HepG2 (cell line): Measurements from ENCODE around the gene NSUN2. TPM values are rescaled to one million over a fixed set of nuclear protein-coding genes. Genes with fewer than 3 reads are reported as not detected.

Source experiments
- ATAC-seq: fragments of 200-7000 bp; cut with Tn5 transposase; 3 replicates; pipeline ENCODE4 v1.9.1; 2020; ENCODE audit warnings: mild to moderate bottlenecking, moderate library complexity
- BruUV-seq: library from RNA; stranded (reverse); fragments of 400-500 nt; replicated peaks from 2 replicates; lab custom pipeline; 2021; lab: Mats Ljungman, UMichigan
- CTCF ChIA-PET: fragments of 300-600 bp; formaldehyde crosslinking; extraction: SDS; loops from one replicate; lab custom pipeline; 2021; ENCODE audit warnings: low total read pairs, inconsistent platforms, low intra/inter-chr PET ratio; lab: Yijun Ruan, JAX
- POLR2A ChIA-PET: fragments of 350-600 bp; sonication (Branson Sonifier 250); formaldehyde crosslinking; loops from one replicate; lab custom pipeline; 2020; ENCODE audit warnings: antibody characterized with exemption, inconsistent platforms; lab: Yijun Ruan, JAX
- DNase-seq: peaks from one replicate; pipeline ENCODE4 v3.0.0-alpha.2; 2015; ENCODE audit warnings: low spot score
- FAIRE-seq: peaks from 3 replicates; lab custom pipeline; 2011; peaks lifted over from hg19 to GRCh38; lab: Jason Lieb, UNC
- H2AFZ ChIP-seq: one replicate; pipeline ENCODE4 v1.6.1; 2011; ENCODE audit warnings: low read length, inconsistent platforms
- H3K27ac ChIP-seq: fragments of 300-600 bp; 3 replicates; pipeline ENCODE4 v1.8.0; 2011; ENCODE audit warnings: mixed run types, mild to moderate bottlenecking, mixed read lengths, low read length, inconsistent platforms; ENCODE audit not compliant: insufficient read depth; ENCODE audit errors: extremely low read length
- H3K27me3 ChIP-seq, 2 experiments: fragments of 200-600 bp in 1 of 2; 2 replicates in 1 of 2; 3 replicates in 1 of 2; pipeline versions ENCODE4 v1.6.0 to v1.8.0; 2011; ENCODE audit warnings: low read length in 2 of 2, mild to moderate bottlenecking in 2 of 2, moderate library complexity in 2 of 2, inconsistent platforms in 1 of 2; ENCODE audit not compliant: insufficient read depth in 2 of 2, control insufficient read depth in 1 of 2
- H3K36me3 ChIP-seq, 2 experiments: fragments of 200-600 bp in 1 of 2; replicated peaks in 1 of 2; 2 replicates in 1 of 2; 3 replicates in 1 of 2; pipeline versions ENCODE4 v1.5.1 to v1.8.0; 2011; ENCODE audit warnings: low read length in 2 of 2, inconsistent platforms in 1 of 2; ENCODE audit not compliant: insufficient read depth in 2 of 2, control insufficient read depth in 1 of 2
- H3K4me1 ChIP-seq: 2 replicates; pipeline ENCODE4 v1.5.1; 2012; ENCODE audit warnings: low read length, inconsistent platforms; ENCODE audit not compliant: insufficient read depth
- H3K4me2 ChIP-seq: 2 replicates; pipeline ENCODE4 v1.6.0; 2011; ENCODE audit warnings: low read depth, low read length, inconsistent platforms
- H3K4me3 ChIP-seq, 3 experiments: fragments of 200-600 bp in 1 of 3; sonication (generic), shearing (Covaris generic) in 1 of 3; replicated peaks in 1 of 3; 2 replicates each; pipeline ENCODE4 v1.5.1; 2011 to 2016; ENCODE audit warnings: low read length in 3 of 3, inconsistent platforms in 2 of 3, low read depth in 2 of 3, mild to moderate bottlenecking in 2 of 3, control low read depth in 1 of 3, mixed read lengths in 1 of 3; ENCODE audit not compliant: insufficient read depth in 1 of 3
- H3K79me2 ChIP-seq: one replicate; pipeline ENCODE4 v1.6.1; 2011; ENCODE audit warnings: low read length, inconsistent platforms; ENCODE audit not compliant: insufficient read depth
- H3K9ac ChIP-seq: 2 replicates; pipeline ENCODE4 v1.6.0; 2011; ENCODE audit warnings: mild to moderate bottlenecking, low read depth, low read length, inconsistent platforms; ENCODE audit not compliant: insufficient read depth
- H3K9me3 ChIP-seq: 2 replicates; pipeline ENCODE4 v1.5.1; 2012; ENCODE audit warnings: mild to moderate bottlenecking, low read length
- H4K20me1 ChIP-seq: 2 replicates; pipeline ENCODE4 v1.6.0; 2011; ENCODE audit warnings: inconsistent platforms, mild to moderate bottlenecking, low read length, moderate library complexity; ENCODE audit not compliant: insufficient read depth
- BHLHE40 ChIP-seq: IDR thresholded peaks from 2 replicates; pipeline ENCODE4 v1.6.1; 2011; ENCODE audit warnings: low read length, improper control_type of control experiment
- CENPX ChIP-seq: sonication (generic); formaldehyde crosslinking; IDR thresholded peaks from 2 replicates; pipeline ENCODE4 v1.9.0; 2021; ENCODE audit warnings: mild to moderate bottlenecking, missing genetic modification reagents, moderate library complexity
- E2F1 ChIP-seq: sonication (generic); formaldehyde crosslinking; IDR thresholded peaks from 2 replicates; pipeline ENCODE4 v1.5.0; 2020; ENCODE audit warnings: missing genetic modification reagents
- JUND ChIP-seq: sonication (generic); formaldehyde crosslinking; IDR thresholded peaks from 2 replicates; pipeline ENCODE4 v1.8.0; 2022; ENCODE audit warnings: mild to moderate bottlenecking, missing genetic modification reagents
- NKX3-1 ChIP-seq: sonication (generic); formaldehyde crosslinking; IDR thresholded peaks from 2 replicates; pipeline ENCODE4 v1.5.0; 2020; ENCODE audit warnings: missing genetic modification reagents
- SCMH1 ChIP-seq: sonication (generic); formaldehyde crosslinking; IDR thresholded peaks from 2 replicates; pipeline ENCODE4 v1.9.0; 2021; ENCODE audit warnings: missing genetic modification reagents, mild to moderate bottlenecking, borderline replicate concordance
- SUZ12 ChIP-seq: fragments of 150-350 bp; IDR thresholded peaks from 2 replicates; pipeline ENCODE4 v1.6.1; 2014; ENCODE audit warnings: low read depth, low read length
- ZFP91 ChIP-seq: sonication (generic); formaldehyde crosslinking; IDR thresholded peaks from 2 replicates; pipeline ENCODE4 v1.9.0; 2022; ENCODE audit warnings: missing genetic modification reagents, mild to moderate bottlenecking, borderline replicate concordance
- ZNF12 ChIP-seq: sonication (generic); formaldehyde crosslinking; IDR thresholded peaks from 2 replicates; pipeline ENCODE4 v1.5.0; 2020; ENCODE audit warnings: missing genetic modification reagents
- ZNF274 ChIP-seq: sonication (generic); formaldehyde crosslinking; IDR thresholded peaks from 2 replicates; pipeline ENCODE4 v1.5.1; 2020; ENCODE audit warnings: mild to moderate bottlenecking, missing genetic modification reagents
- ZNF326 ChIP-seq: sonication (generic); formaldehyde crosslinking; IDR thresholded peaks from 2 replicates; pipeline ENCODE4 v1.4.0; 2020; ENCODE audit warnings: missing genetic modification reagents, borderline replicate concordance
- ZNF354B ChIP-seq: sonication (generic); formaldehyde crosslinking; IDR thresholded peaks from 2 replicates; pipeline ENCODE4 v1.8.0; 2022; ENCODE audit warnings: mild to moderate bottlenecking, missing genetic modification reagents
- ZNF558 ChIP-seq: sonication (generic); formaldehyde crosslinking; IDR thresholded peaks from 2 replicates; pipeline ENCODE4 v1.9.0; 2022; ENCODE audit warnings: mild to moderate bottlenecking, missing genetic modification reagents, borderline replicate concordance
- ZNF572 ChIP-seq: sonication (generic); formaldehyde crosslinking; IDR thresholded peaks from 2 replicates; pipeline ENCODE4 v1.5.1; 2020; ENCODE audit warnings: mild to moderate bottlenecking, missing genetic modification reagents
- ZNF598 ChIP-seq: sonication (generic); formaldehyde crosslinking; IDR thresholded peaks from 2 replicates; pipeline ENCODE4 v1.5.1; 2020; ENCODE audit warnings: mild to moderate bottlenecking, missing genetic modification reagents, borderline replicate concordance
- ZNF615 ChIP-seq: sonication (generic); formaldehyde crosslinking; IDR thresholded peaks from 2 replicates; pipeline ENCODE4 v1.5.0; 2020; ENCODE audit warnings: mild to moderate bottlenecking, missing genetic modification reagents, borderline replicate concordance
- ZNF670 ChIP-seq: sonication (generic); formaldehyde crosslinking; IDR thresholded peaks from 2 replicates; pipeline ENCODE4 v1.8.0; 2022; ENCODE audit warnings: mild to moderate bottlenecking, missing genetic modification reagents, borderline replicate concordance
- ZNF703 ChIP-seq: sonication (generic); formaldehyde crosslinking; IDR thresholded peaks from 2 replicates; pipeline ENCODE4 v1.5.1; 2020; ENCODE audit warnings: missing genetic modification reagents, mild to moderate bottlenecking, moderate library complexity, borderline replicate concordance
- WGBS: methylation state at CpG from one replicate; pipeline ENCODE4 v1.1.6; 2017; ENCODE audit warnings: low lambda C conversion rate; 5-methylcytosine and 5-hydroxymethylcytosine counted together
- in situ Hi-C: cut with HindIII; loops from 2 replicates; pipeline ENCODE4 v1.10.0; 2017; ENCODE audit warnings: low pct_unique_long_range_greater_than_20kb; ENCODE audit not compliant: extremely low pct_ligation_motif_present
- intact Hi-C: fragments of 100-400 bp; cut with micrococcal nuclease; formaldehyde crosslinking; loops from one replicate; pipeline ENCODE4 v1.10.0; 2022; ENCODE audit not compliant: unreplicated experiment
- polyA plus RNA-seq, 8 experiments: library from polyadenylated mRNA; depleted of rRNA in 3 of 8; stranded (reverse) in 7 of 8; unstranded in 1 of 8; fragments of >200 nt; fragmentation: Illumina TruSeq in 4 of 8; extraction: Trizol in 4 of 8; gene quantifications; 2 replicates each; pipeline versions ENCODE4 v1.2.1 to v1.2.3, GENCODE V29; 2011 to 2016; ENCODE audit warnings: low read depth in 4 of 8, missing spikeins in 1 of 8, mixed read lengths in 1 of 8; ENCODE audit not compliant: insufficient read depth in 1 of 8
- total RNA-seq, 5 experiments: library from RNA; depleted of rRNA; stranded (reverse); fragments of >200 nt; fragmentation: Illumina TruSeq; extraction: Trizol; gene quantifications; 2 replicates each; pipeline ENCODE4 v1.2.3, GENCODE V29; 2016; ENCODE audit warnings: low read depth in 1 of 5

NSUN2 gene
- total and polyA plus RNA-seq, 2 of the 13 experiments (the other 11 are each of a cell fraction or from before 2014, with no cell fraction given), result 51.7 to 69.1 TPM

- in situ Hi-C loops, result no loop called here
- intact Hi-C loops, result no loop called here
- POLR2A ChIA-PET, result no interaction called here
- BruUV-seq, result no TSS peak
- CTCF ChIA-PET, result no interaction called here
- FAIRE-seq, result no peak
- no peak overlapping the region for H3K4me3 ChIP-seq
- no peak overlapping the region for H2AFZ ChIP-seq
- no peaks in the 10 kb centered on the region for H4K20me1 ChIP-seq
- ATAC-seq, result no peak
- no peaks in the 10 kb centered on the region for H3K4me1 ChIP-seq
- WGBS, result 97% methylated on average over 9 of the region's 9 CpGs
- no peak for DNase-seq
- H3K36me3 ChIP-seq, result peaks cover 48 to 90% of the 10 kb centered on the region in 2 experiments
- TF ChIP-seq ZNF598 (CRISPR knock-in tag) (no peak), CENPX (CRISPR knock-in tag) (no peak), ZNF274 (CRISPR knock-in tag) (no peak), ZNF354B (CRISPR knock-in tag) (no peak), ZNF615 (no peak)
- no peak overlapping the region for H3K4me2 ChIP-seq
- H3K9me3 ChIP-seq, result no peaks in the 10 kb centered on the region
- H3K9ac ChIP-seq, result no peak overlapping the region
- H3K79me2 ChIP-seq, result no peaks in the 10 kb centered on the region
- no peak overlapping the region for H3K27ac ChIP-seq
- H3K27me3 ChIP-seq, result no peaks in the 10 kb centered on the region
Observed at GRCh38 chr5:6606884-6607558, 25.8 kb downstream of the NSUN2 start.

GRCh38 chr5:6604946-6605345 is 27.9 kb downstream of the NSUN2 start:
- no TSS peak for BruUV-seq
- H3K36me3 ChIP-seq, result peaks cover 42 to 92% of the 10 kb centered on the region in 2 experiments
- intact Hi-C loops, result no loop called here
- POLR2A ChIA-PET, result no interaction called here
- FAIRE-seq (no peak), DNase-seq (no peak), ATAC-seq (peak; percentile 48)
- H3K4me3 ChIP-seq, result no peak overlapping the region
- no peaks in the 10 kb centered on the region for H3K9me3 ChIP-seq
- H3K4me1 ChIP-seq, result no peaks in the 10 kb centered on the region
- no peaks in the 10 kb centered on the region for H3K79me2 ChIP-seq
- no peaks in the 10 kb centered on the region for H4K20me1 ChIP-seq
- no peak overlapping the region for H3K4me2 ChIP-seq
- H3K27ac ChIP-seq, result no peak overlapping the region
- no peaks in the 10 kb centered on the region for H3K27me3 ChIP-seq
- no peak overlapping the region for H2AFZ ChIP-seq
- 96% methylated on average over 10 of the region's 12 CpGs for WGBS
- no peak overlapping the region for H3K9ac ChIP-seq
- in situ Hi-C loops, result no loop called here
- CTCF ChIA-PET, result no interaction called here
- TF ChIP-seq ZNF670 (CRISPR knock-in tag), result no peak
- no peak for TF ChIP-seq SCMH1
- no peak for TF ChIP-seq ZFP91 (CRISPR knock-in tag)
- TF ChIP-seq ZNF326 (CRISPR knock-in tag), result no peak
- no peak for TF ChIP-seq JUND (CRISPR knock-in tag)
- no peak for TF ChIP-seq ZNF703 (CRISPR knock-in tag)
- TF ChIP-seq ZNF558 (CRISPR knock-in tag), result no peak
- no peak for TF ChIP-seq ZNF572 (CRISPR knock-in tag)
- TF ChIP-seq E2F1 (CRISPR knock-in tag), result no peak
- TF ChIP-seq ZNF12 (CRISPR knock-in tag), result no peak
- TF ChIP-seq SUZ12, result no peak
- no peak for TF ChIP-seq BHLHE40
- TF ChIP-seq NKX3-1 (CRISPR knock-in tag), result no peak
